ENCODE data around the gene SLC7A10.

Gene SLC7A10

GRCh38 chr19:33239223-33239975, 13.7 kb upstream of the SLC7A10 start:
- no peak for DNase-seq (ENCODE audit: extremely low read depth, low read depth)
- TF ChIP-seq CTCF (IDR thresholded peaks at IDR 0.05; ENCODE audit: low read depth, low read length, missing control alignments): no peak
- no peak overlapping the region for H3K4me3 ChIP-seq (replicated peaks; ENCODE audit: low read depth, low read length)

- no peak for TF ChIP-seq CTCF (IDR thresholded peaks at IDR 0.05; ENCODE audit: low read depth, low read length, missing control alignments)
- H3K4me3 ChIP-seq (replicated peaks; ENCODE audit: low read depth, low read length): no peak overlapping the region
- DNase-seq (ENCODE audit: extremely low read depth, low read depth): no peak
Observed at GRCh38 chr19:33238481-33239149, 13.0 kb upstream of the SLC7A10 start.

GRCh38 chr19:33236696-33237390, 11.2 kb upstream of the SLC7A10 start:
- no peak for DNase-seq (ENCODE audit: extremely low read depth, low read depth)
- H3K4me3 ChIP-seq (replicated peaks; ENCODE audit: low read depth, low read length): no peak overlapping the region
- no peak for TF ChIP-seq CTCF (IDR thresholded peaks at IDR 0.05; ENCODE audit: low read depth, low read length, missing control alignments)

GRCh38 chr19:33235996-33236350, 10.3 kb upstream of the SLC7A10 start:
- TF ChIP-seq CTCF (IDR thresholded peaks at IDR 0.05; ENCODE audit: low read depth, low read length, missing control alignments): no peak
- no peak overlapping the region for H3K4me3 ChIP-seq (replicated peaks; ENCODE audit: low read depth, low read length)
- DNase-seq (ENCODE audit: extremely low read depth, low read depth): no peak

GRCh38 chr19:33235269-33235995, 9.8 kb upstream of the SLC7A10 start:
- TF ChIP-seq CTCF (IDR thresholded peaks at IDR 0.05; ENCODE audit: low read depth, low read length, missing control alignments): peak; percentile 95
- DNase-seq (ENCODE audit: extremely low read depth, low read depth): no peak
- no peak overlapping the region for H3K4me3 ChIP-seq (replicated peaks; ENCODE audit: low read depth, low read length)

GRCh38 chr19:33234736-33235135, 9.1 kb upstream of the SLC7A10 start:
- no peak for TF ChIP-seq CTCF (IDR thresholded peaks at IDR 0.05; ENCODE audit: low read depth, low read length, missing control alignments)
- no peak for DNase-seq (ENCODE audit: extremely low read depth, low read depth)
- no peak overlapping the region for H3K4me3 ChIP-seq (replicated peaks; ENCODE audit: low read depth, low read length)
